CD14-positive monocyte (primary cell): Measurements from ENCODE around the gene ZNF536. TPM values are rescaled to one million over a fixed set of nuclear protein-coding genes. Genes with fewer than 3 reads are reported as not detected.

Experiments used
- DNase-seq, 3 donors: peaks; one replicate each; pipeline ENCODE4 v3.0.0-alpha.2; 2011 to 2022
- H2AFZ ChIP-seq: 2 replicates; pipeline ENCODE4 v1.6.0; 2012; ENCODE audit warnings: mild to moderate bottlenecking, low read depth, low read length, inconsistent platforms; ENCODE audit not compliant: insufficient read depth, poor library complexity, severe bottlenecking
- H3K27ac ChIP-seq, 2 donors: 1 replicate in 1 of 2; 2 replicates in 1 of 2; pipeline ENCODE4 v1.5.1; 2012 to 2013; ENCODE audit warnings: low read length in 2 of 2, control low read depth in 1 of 2, inconsistent platforms in 1 of 2, low read depth in 1 of 2, mild to moderate bottlenecking in 1 of 2
- H3K27me3 ChIP-seq, 2 donors: one replicate each; pipeline versions ENCODE4 v1.6.0 to v1.6.1; 2011 to 2013; ENCODE audit warnings: low read length in 2 of 2; ENCODE audit not compliant: control insufficient read depth in 2 of 2, insufficient read depth in 2 of 2
- H3K36me3 ChIP-seq, 2 donors: replicated peaks in 1 of 2; 1 replicate in 1 of 2; 2 replicates in 1 of 2; pipeline versions ENCODE4 v1.5.1 to v1.6.1; 2012 to 2013; ENCODE audit warnings: low read length in 2 of 2, control low read depth in 1 of 2, inconsistent platforms in 1 of 2, mild to moderate bottlenecking in 1 of 2; ENCODE audit not compliant: insufficient read depth in 2 of 2, control insufficient read depth in 1 of 2
- H3K4me1 ChIP-seq, 2 donors: 1 replicate in 1 of 2; 2 replicates in 1 of 2; pipeline versions ENCODE4 v1.5.1 to v1.6.1; 2012 to 2013; ENCODE audit warnings: low read length in 2 of 2, control low read depth in 1 of 2, inconsistent platforms in 1 of 2, mild to moderate bottlenecking in 1 of 2, moderate library complexity in 1 of 2; ENCODE audit not compliant: insufficient read depth in 2 of 2, control insufficient read depth in 1 of 2
- H3K4me2 ChIP-seq: replicated peaks from 2 replicates; pipeline ENCODE3; 2012; ENCODE audit warnings: low read length, moderate library complexity, mild to moderate bottlenecking; ENCODE audit not compliant: poor library complexity, severe bottlenecking; ENCODE audit errors: extremely low read depth
- H3K4me3 ChIP-seq, 3 experiments: fragments of 200-600 bp in 1 of 3; sonication (generic) in 1 of 3; replicated peaks in 1 of 3; 1 replicate in 2 of 3; 2 replicates in 1 of 3; pipeline ENCODE4 v1.5.1; 2011 to 2013; ENCODE audit warnings: low read length in 3 of 3, mild to moderate bottlenecking in 3 of 3, control low read depth in 2 of 3, low read depth in 2 of 3, inconsistent platforms in 1 of 3, moderate library complexity in 1 of 3
- H3K79me2 ChIP-seq: 2 replicates; pipeline ENCODE4 v1.6.0; 2012; ENCODE audit warnings: mild to moderate bottlenecking, control low read depth, inconsistent platforms, low read length, moderate library complexity; ENCODE audit not compliant: insufficient read depth
- H3K9ac ChIP-seq: 2 replicates; pipeline ENCODE4 v1.6.0; 2017; ENCODE audit warnings: low read length, mild to moderate bottlenecking; ENCODE audit not compliant: insufficient read depth, poor library complexity, severe bottlenecking
- H3K9me3 ChIP-seq, 2 donors: replicated peaks in 1 of 2; 1 replicate in 1 of 2; 2 replicates in 1 of 2; pipeline versions ENCODE4 v1.5.1 to v1.6.1; 2012 to 2013; ENCODE audit warnings: low read length in 2 of 2, control low read depth in 1 of 2; ENCODE audit not compliant: control insufficient read depth in 1 of 2, insufficient read depth in 1 of 2
- H4K20me1 ChIP-seq: 2 replicates; pipeline ENCODE4 v1.6.0; 2012; ENCODE audit warnings: mild to moderate bottlenecking, low read length, control low read depth, moderate library complexity; ENCODE audit not compliant: insufficient read depth
- H3K27ac Mint-ChIP-seq, 7 donors: one replicate each; pipeline ENCODE4 v1.8.0; 2020; ENCODE audit warnings: mild to moderate bottlenecking in 7 of 7, mixed read lengths in 7 of 7, moderate library complexity in 6 of 7, inconsistent platforms in 2 of 7
- H3K27me3 Mint-ChIP-seq, 3 donors: one replicate each; pipeline ENCODE4 v1.8.0; 2021 to 2022; ENCODE audit warnings: low read depth in 3 of 3, mild to moderate bottlenecking in 3 of 3, mixed read lengths in 3 of 3, moderate library complexity in 3 of 3, inconsistent platforms in 1 of 3
- H3K36me3 Mint-ChIP-seq, 2 donors: one replicate each; pipeline ENCODE4 v1.8.0; 2020; ENCODE audit warnings: mixed read lengths in 2 of 2, inconsistent platforms in 1 of 2, mild to moderate bottlenecking in 1 of 2
- H3K4me1 Mint-ChIP-seq: one replicate; pipeline ENCODE4 v1.8.0; 2020; ENCODE audit warnings: mild to moderate bottlenecking, mixed read lengths
- H3K4me3 Mint-ChIP-seq, 2 donors: one replicate each; pipeline ENCODE4 v1.8.0; 2020; ENCODE audit warnings: mild to moderate bottlenecking in 2 of 2, mixed read lengths in 2 of 2, moderate library complexity in 1 of 2
- H3K9me3 Mint-ChIP-seq, 7 donors: one replicate each; pipeline ENCODE4 v1.8.0; 2020 to 2022; ENCODE audit warnings: mixed read lengths in 7 of 7, mild to moderate bottlenecking in 6 of 7, moderate library complexity in 6 of 7, inconsistent platforms in 2 of 7
- CTCF ChIP-seq: fragments of 200-600 bp; IDR thresholded peaks from one replicate; pipeline ENCODE4 v1.8.0; 2022; ENCODE audit warnings: antibody characterized with exemption, mild to moderate bottlenecking
- WGBS: methylation state at CpG from one replicate; pipeline ENCODE4 v1.1.5; 2013; ENCODE audit warnings: missing lambda C conversion rate; ENCODE audit not compliant: insufficient coverage; 5-methylcytosine and 5-hydroxymethylcytosine counted together
- intact Hi-C, 2 donors: fragments of 100-400 bp; cut with micrococcal nuclease; formaldehyde crosslinking; loops; one replicate each; pipeline versions ENCODE4 v1.15.0 to v1.15.1; 2023
- polyA plus RNA-seq, 3 donors: library from polyadenylated mRNA; depleted of rRNA in 1 of 3; unstranded in 2 of 3; stranded (reverse) in 1 of 3; fragments of 300-500 nt in 2 of 3; fragments of >200 nt in 1 of 3; fragmentation: Illumina TruSeq in 2 of 3; gene quantifications; 1 replicate in 2 of 3; 2 replicates in 1 of 3; pipeline ENCODE4 v1.2.3, GENCODE V29; 2012 to 2021

The ZNF536 gene
- polyA plus RNA-seq, 3 donors = not detected

GRCh38 chr19:30476997-30477396, 104.8 kb downstream of the ZNF536 start:
- no peak overlapping the region for H2AFZ ChIP-seq
- no peaks in the 10 kb centered on the region for H3K27me3 ChIP-seq
- no peak overlapping the region for H3K27ac ChIP-seq
- Mint-ChIP-seq H3K4me1 (no peaks in the 10 kb centered on the region), H3K9me3 (peaks cover 0 to 18% (median 5%) of the 10 kb centered on the region in 7 donors), H3K4me3 (no peak overlapping the region), H3K27me3 (peaks cover 0 to 3% (median 1%) of the 10 kb centered on the region in 3 donors), H3K36me3 (no peaks in the 10 kb centered on the region), H3K27ac (no peak overlapping the region)
- no peak for DNase-seq
- no peaks in the 10 kb centered on the region for H3K4me1 ChIP-seq
- intact Hi-C loops = no loop called here
- H3K36me3 ChIP-seq = no peaks in the 10 kb centered on the region
- no peak for TF ChIP-seq CTCF
- no CpG with 5 or more reads among the region's 2 CpGs for WGBS
- H4K20me1 ChIP-seq = no peaks in the 10 kb centered on the region
- no peak overlapping the region for H3K4me2 ChIP-seq
- H3K9me3 ChIP-seq = no peaks in the 10 kb centered on the region
- H3K4me3 ChIP-seq = no peak overlapping the region
- no peak overlapping the region for H3K9ac ChIP-seq
- no peaks in the 10 kb centered on the region for H3K79me2 ChIP-seq

GRCh38 chr19:30479231-30479630, 107.0 kb downstream of the ZNF536 start:
- Mint-ChIP-seq H3K36me3 (no peaks in the 10 kb centered on the region), H3K4me3 (no peak overlapping the region), H3K4me1 (no peaks in the 10 kb centered on the region), H3K9me3 (peaks cover 0 to 14% (median 4%) of the 10 kb centered on the region in 7 donors), H3K27me3 (peaks cover 0 to 3% (median 1%) of the 10 kb centered on the region in 3 donors), H3K27ac (no peak overlapping the region)
- H2AFZ ChIP-seq = no peak overlapping the region
- H3K9me3 ChIP-seq = no peaks in the 10 kb centered on the region
- no peaks in the 10 kb centered on the region for H3K4me1 ChIP-seq
- no peak for TF ChIP-seq CTCF
- no peak overlapping the region for H3K9ac ChIP-seq
- H4K20me1 ChIP-seq = no peaks in the 10 kb centered on the region
- no peaks in the 10 kb centered on the region for H3K27me3 ChIP-seq
- intact Hi-C loops = no loop called here
- H3K27ac ChIP-seq = no peak overlapping the region
- H3K79me2 ChIP-seq = no peaks in the 10 kb centered on the region
- WGBS = 54% methylated on average over 6 of the region's 7 CpGs
- H3K36me3 ChIP-seq = no peaks in the 10 kb centered on the region
- H3K4me3 ChIP-seq = no peak overlapping the region
- no peak overlapping the region for H3K4me2 ChIP-seq
- no peak for DNase-seq
